Hippocampal formation (tissue), 2 donors: ENCODE results near the gene MYO3B.
A peak's percentile ranks its signal among the peaks of the same experiment; 100 is the strongest.

Source experiments
- DNase-seq, 2 donors: peaks; one replicate each; lab custom pipeline; 2025; lab: John Stamatoyannopoulos, UW

The MYO3B gene

DNA sequence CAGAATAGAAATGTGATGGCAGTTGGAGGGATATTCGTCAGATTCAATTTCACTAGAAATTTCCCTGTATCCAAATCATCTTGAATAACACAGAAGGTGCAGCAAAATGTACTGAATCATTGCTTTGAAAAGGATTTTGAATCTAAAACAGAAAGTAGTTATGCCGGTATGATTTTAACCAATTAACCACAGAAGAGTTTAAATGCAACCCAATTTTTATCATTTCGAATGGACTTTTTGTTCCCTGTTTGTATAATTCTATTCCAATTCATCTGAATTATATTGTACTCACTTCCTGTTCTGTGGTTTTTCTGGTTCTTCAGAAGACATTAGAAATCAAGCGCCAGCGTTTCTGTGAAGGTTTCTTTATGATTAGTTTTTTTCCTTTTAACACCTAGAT, 190.4 kb downstream of the MYO3B start:
- no peak for DNase-seq

DNA sequence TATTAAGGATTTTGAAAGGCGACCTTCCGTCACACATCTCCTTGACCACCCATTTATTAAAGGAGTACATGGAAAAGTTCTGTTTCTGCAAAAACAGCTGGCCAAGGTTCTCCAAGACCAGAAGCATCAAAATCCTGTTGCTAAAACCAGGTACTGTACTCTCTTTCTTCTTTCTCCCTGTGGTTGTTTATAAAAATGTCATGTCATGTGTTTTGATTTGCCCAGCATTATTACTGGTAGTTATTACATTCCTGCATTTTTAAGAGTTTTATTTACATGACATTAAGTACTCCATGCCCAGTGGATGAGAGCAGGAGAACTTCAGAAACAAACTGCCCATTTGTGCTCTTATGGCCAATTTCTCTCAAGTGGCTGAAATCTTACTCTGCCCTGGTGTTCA, 191.3 kb downstream of the MYO3B start:
- DNase-seq, result no peak

DNA sequence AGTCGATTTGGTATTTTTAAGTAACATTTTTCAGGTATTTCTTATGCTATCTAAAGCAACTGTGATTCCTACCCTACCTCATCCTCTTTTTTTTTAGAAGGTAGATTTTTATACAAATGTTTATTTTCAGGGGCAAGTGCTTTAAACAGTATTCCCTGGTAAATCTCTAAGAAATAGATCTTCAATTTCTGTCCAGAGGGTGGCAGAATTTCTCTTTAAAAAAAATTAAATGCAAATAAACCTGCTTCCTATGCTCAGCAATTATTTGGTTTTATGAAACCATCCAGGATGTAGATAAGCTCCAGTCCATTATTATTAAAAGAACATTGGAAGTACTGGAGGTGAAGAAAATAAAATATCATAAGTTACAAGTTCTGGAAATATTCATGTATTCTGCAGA, 191.9 kb downstream of the MYO3B start:
- peak in 1 of 2 donors; percentile 3 for DNase-seq

DNA sequence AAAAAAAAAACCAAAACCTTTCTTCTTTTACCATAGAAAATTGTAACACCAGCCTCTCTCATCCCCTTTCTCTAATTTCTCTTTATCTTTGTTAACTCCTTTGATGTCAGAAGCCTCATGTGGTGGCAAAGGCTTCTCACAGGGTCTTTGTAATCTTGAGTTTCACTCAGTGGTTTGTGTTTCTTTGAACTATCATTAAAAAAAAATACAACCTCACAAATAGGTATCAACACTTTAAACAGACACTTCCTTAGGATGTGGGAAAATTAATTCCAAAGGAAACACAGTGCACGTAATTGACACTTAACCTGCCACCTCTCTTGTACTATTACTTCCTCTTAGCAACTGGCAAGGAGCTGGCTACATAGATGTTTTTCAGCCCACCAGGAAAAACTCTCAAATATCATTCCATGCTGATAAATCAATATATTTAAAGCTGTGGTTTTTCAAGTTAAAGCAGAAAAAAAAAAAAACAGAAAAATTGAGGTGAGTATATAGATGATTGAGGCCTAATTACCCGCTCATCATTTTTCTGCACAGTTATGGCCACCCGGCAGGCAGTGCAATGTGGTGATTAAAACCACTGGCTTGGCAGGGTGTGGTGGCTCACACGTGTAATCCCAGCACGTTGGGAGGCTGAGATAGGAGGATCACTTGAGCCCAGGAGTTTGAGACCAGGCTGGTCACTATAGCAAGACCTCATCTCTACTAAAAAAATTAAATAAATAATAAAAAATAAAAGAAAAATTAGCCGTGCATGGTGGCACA, 193.5 kb downstream of the MYO3B start:
- DNase-seq, result no peak

DNA sequence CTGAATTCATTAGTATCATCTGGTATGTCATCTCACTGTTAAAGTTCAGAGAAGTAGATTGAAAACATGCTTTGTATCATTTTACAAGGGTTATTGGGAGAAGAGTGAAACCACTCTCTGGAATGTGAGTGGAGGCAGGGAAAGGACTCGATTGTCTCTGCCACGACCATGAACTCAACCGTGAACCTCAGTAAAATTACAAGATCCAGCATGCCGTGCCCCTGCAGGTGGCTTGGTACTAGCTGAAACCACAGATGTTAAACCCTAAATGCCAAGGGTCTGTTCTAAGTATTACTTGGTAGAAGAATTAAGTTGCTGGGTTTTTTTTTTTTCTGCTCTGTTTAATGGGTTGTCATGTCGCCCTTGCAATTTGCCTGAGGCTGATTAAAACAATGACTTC, 197.2 kb downstream of the MYO3B start:
- DNase-seq, result no peak

DNA sequence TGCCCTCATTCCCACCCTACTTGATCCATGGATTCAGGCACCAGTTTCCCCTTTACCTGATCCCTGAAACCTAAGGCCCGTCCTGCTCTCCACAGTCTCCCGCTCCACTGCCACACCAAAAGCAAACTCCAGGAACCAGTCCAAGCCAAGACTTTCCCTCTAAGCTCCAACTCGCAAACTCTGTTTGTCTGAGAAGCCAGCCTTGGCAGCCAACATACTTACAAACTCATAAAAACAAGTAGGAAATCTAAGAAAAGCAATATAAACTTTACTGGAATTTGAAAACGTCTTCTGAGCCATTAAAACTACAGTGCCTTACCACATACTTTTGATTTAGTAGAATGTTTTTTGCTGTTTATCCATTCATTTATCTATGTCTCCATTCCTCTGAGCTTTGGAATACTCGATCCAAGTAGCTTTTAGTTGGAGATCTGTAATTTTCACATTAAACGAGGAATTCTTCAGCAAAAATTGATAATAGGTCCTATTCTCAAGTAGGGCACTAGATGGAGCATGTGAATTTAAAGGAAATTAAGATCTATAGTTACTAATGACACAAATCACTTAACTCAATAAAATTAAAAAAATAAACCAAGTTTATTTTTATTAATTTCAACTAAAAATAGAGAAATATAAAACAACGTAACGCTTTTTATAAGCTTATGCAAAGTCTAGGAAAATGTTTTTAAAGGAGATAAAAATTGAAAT, 199.7 kb downstream of the MYO3B start:
- no peak for DNase-seq

GRCh38 chr2:170380267-170380666, 202.3 kb downstream of the MYO3B start:
- DNase-seq, result no peak

DNA sequence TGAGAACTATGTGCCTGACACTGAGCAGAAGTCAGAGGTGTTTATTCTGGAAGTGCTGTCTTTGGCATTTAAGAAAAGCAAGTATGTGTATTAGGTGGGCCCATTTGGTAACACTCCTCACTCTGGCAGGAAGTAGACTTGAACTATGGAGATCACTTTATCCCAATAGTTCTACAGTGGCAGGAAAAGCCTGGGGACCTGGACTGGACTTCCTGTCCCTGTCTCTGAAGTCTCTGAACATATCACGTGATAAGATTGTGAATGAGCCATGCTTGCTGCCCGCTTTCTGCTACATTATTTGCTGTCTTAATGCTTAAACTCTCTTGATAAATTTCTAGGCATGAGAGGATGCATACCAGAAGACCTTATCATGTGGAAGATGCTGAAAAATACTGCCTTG, 203.7 kb downstream of the MYO3B start:
- no peak for DNase-seq

GRCh38 chr2:170386554-170386953, 208.6 kb downstream of the MYO3B start:
- no peak for DNase-seq

- DNase-seq, result no peak
Observed at GRCh38 chr2:170391018-170391417, 213.1 kb downstream of the MYO3B start.

- DNase-seq, result no peak
Observed at GRCh38 chr2:170391697-170392096, 213.8 kb downstream of the MYO3B start.

GRCh38 chr2:170393861-170394498, 216.0 kb downstream of the MYO3B start:
- DNase-seq, result no peak

DNA sequence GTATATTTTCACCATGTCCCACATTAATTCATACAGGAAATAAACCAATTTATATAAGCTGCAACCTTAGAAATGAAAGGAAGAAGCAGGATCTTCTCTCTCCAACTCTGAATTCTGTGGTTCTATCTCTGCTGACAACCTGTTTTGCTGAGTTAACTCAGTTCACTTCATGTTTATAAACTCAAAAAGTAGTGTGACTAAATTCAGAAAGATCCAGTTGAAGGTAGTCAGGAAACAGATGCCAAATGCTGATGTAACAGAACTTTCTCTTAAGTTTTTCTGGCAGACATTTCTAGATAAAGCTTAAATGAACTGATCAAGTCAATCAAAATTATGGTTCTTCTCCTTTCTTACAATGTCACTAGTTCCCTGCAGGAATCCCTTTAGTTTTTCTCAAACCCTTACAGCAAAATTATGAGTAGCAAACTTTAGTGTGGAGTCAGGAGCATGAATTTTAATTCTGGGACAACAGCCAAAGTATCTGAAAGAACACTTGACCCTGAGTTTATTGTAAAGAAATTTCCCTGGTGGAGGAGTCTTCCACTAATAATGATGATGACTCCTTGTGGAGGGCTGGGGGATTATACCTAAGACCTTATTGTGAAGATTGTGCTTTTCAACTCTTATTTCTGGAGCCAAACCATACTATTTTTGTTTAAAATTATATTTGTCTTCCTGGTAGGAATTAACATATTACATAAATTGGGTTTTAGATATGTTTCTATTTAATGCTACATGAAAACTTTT, 216.9 kb downstream of the MYO3B start:
- DNase-seq, result no peak

DNA sequence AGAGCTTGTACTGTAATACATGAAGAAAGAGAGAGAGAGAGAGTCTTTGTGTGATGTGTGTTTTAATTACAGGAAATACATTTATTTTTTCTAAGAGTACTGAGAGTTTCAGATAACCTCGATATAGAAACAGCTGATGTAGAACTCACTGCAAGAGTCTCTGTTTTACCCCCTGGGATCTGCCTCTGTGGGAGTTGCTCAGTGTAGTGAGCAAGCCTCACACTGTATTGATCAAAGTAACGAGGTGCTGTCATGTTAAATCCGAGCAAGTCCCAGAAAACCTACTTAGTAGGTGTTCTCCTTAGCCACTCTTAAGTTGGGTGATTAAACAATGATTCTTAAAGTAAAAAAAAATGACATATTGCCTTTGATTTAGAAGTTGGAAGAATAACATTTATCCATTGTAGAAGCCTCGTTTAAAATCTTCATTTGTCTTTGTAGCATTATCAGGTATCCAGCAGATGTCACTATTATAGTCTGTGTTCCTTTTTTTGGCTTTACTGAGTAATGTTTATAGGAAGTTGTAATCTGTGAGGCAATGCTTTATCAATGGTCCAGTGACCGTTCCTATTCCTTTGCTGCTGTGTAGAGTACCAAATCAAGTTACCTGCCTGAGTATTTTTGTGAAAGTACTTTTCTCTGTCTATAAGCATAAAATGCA, 219.0 kb downstream of the MYO3B start:
- DNase-seq, result peak in 1 of 2 donors; percentile 11

DNA sequence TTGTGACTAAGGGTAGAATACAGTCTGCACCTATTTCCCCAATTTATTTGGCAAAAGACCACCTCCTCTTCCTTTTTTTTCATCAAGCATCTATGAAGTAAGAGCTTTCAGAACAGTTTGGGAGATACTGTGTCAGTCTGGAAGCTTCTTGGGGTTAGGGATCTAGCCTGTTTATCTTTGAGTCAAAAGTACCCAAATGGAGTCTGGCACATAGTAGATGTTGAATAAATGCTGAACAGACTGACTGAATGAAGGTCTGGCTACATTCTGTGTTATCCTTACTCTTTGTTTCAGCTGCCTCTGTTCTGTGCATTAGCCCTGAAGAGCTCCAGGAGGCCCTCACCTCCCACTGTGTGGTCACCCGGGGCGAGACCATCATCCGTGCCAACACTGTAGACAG, 223.2 kb downstream of the MYO3B start:
- no peak for DNase-seq

DNA sequence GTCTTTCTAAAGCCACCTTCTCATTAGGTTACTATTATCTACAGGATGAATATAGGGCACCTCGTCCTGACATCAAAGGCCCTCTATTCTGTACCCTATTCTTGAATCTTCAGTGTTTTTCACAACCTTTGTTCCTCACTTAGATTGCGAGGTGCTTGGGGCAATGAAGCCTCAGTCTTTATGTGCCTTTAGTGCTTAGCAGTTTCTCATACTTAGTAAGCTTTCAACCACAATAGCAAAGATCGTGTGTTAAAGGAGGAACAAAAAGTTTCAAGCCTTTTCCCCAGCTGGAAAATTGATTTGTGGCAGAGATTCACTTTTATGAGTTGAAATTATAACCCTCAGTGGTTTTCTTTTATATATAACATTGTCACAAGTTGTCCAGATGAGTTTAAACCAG, 226.9 kb downstream of the MYO3B start:
- no peak for DNase-seq

DNA sequence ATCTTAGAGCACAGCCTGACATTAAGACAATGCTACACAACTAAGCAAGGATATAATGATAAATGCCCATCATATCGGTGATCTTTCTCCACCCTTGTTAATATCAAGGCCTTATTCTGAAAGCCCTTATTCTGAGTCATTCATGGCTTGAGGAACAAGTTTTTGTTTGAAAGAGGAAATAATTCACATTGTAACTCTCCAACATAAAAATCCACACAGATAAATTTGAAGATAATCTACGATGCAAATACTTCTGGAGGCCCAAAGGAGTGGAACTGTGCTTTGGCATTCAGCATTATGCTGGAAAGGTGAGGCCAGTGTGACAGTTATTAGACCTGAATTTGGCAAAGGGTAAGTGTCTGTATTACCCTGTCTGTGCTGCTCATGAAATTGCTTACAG, 227.4 kb downstream of the MYO3B start:
- no peak for DNase-seq

GRCh38 chr2:170408461-170409163, 230.7 kb downstream of the MYO3B start:
- no peak for DNase-seq

- DNase-seq, result peak; percentile 49 to 63
Observed at GRCh38 chr2:170409164-170409535, 231.2 kb downstream of the MYO3B start.

DNA sequence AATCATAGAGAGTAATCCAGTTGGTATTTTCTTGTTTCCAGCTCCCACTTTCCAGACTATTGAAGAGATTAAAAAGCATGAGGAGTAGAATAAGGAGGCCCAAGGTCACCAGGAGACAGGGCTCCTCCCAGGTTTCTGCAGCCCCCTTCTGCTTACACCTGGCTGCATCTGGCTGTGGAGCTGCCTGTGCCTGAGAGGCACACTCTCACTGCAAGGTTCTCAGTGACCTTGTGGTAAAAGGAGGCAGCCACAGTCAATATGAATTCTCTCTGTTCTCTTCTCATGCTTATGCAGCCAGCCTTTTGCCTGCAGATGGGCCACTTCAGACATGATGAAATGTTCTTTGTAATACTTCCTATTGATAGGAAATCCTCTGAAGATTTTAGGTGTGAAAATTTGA, 233.7 kb downstream of the MYO3B start:
- no peak for DNase-seq

DNA sequence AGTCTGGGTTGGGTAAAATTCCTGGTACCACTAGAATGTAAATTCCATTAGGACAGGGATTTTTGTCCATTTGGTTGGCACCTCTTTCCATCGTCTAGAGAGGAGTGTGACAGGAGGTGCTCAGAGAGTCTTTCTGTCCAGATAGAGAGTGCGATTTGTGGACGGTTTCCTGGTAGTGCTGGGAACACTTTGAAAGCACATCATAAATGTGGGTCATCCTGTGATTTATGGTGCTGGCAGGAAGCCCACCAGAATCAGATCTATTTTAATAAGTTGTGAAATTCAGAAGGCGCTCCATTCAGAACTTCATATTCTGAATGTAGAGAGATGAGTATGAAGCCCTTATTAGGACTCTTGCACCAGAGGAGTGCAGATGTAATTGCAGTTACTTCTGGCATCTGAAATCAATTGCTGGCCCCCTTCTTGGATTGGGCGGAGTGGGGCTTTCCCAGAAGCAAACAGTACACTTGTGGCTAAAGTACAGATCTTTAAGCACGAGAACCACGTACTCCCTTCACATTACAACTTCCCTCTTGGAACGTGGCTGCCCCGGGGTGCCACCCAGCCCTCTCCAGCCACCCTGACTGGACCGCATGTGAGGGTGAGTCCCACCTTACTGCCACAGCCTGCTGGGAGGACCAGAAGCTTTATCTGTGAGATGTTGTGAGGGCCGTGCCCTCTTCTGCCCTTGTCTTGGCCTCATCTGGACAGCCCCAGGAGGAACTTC, 243.2 kb downstream of the MYO3B start:
- DNase-seq, result no peak
